ENCODE data around the gene MTF2.

The MTF2 gene

DNA sequence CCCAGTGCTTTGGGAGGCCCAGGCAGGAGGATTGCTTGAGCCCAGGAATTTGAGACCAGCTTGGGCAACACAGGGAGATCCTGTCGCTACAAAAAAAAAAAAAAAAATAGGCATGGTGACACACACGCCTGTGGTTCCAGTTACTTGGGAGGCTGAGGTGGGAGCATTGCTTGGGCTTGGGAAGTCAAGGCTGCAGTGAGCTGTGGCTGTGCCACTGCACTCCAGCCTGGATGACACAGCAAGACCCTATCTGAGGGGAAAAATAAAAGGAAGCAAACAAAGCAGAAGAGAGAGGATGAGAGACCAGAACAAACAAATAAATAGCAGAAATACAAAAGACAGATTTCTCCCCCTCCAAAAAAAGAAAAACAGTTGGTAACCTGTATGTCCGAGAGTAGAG is 34.0 kb downstream of the MTF2 start:
- Histone ChIP-seq H3K4me3 (ENCODE audit: low read length) (no peak overlapping the region), H3K4me1 (ENCODE audit: insufficient read depth, low read length) (peaks cover 26% of the 10 kb centered on the region), H3K9ac (ENCODE audit: low read depth, low read length) (no peak overlapping the region), H3K27me3 (ENCODE audit: insufficient read depth, low read length) (no peaks in the 10 kb centered on the region), H3K9me3 (ENCODE audit: insufficient read depth, low read depth, low read length) (no peaks in the 10 kb centered on the region), H3K27ac (ENCODE audit: low read depth, low read length) (no peak overlapping the region), H3K36me3 (ENCODE audit: insufficient read depth, low read length) (peaks cover 84% of the 10 kb centered on the region)
- WGBS: 92% methylated on average over 3 of the region's 3 CpGs

DNA sequence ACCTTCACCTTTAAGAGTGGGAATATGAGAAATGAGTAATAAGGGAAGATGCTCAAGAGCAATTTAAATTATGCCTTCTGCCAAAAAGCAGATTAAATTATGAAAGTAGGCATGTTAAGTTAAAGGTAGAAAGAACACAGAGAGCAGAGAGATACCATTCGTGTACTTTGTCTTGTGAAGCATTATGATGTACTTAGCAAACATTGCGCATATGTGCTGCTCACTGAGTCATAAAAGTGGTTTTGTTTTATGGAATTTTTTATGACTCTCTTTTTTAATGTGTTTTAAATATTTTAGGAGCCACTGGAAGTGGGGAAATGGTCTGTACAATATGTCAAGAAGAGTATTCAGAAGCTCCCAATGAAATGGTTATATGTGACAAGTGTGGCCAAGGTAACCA is 35.3 kb downstream of the MTF2 start:
- H3K4me1 ChIP-seq (ENCODE audit: insufficient read depth, low read length): peaks cover 26% of the 10 kb centered on the region
- no peak overlapping the region for H3K9ac ChIP-seq (ENCODE audit: low read depth, low read length)
- no peaks in the 10 kb centered on the region for H3K27me3 ChIP-seq (ENCODE audit: insufficient read depth, low read length)
- WGBS: 95% methylated on average over 2 of the region's 2 CpGs
- H3K36me3 ChIP-seq (ENCODE audit: insufficient read depth, low read length): peaks cover 92% of the 10 kb centered on the region
- no peak overlapping the region for H3K27ac ChIP-seq (ENCODE audit: low read depth, low read length)
- H3K9me3 ChIP-seq (ENCODE audit: insufficient read depth, low read depth, low read length): no peaks in the 10 kb centered on the region
- H3K4me3 ChIP-seq (ENCODE audit: low read length): no peak overlapping the region

DNA sequence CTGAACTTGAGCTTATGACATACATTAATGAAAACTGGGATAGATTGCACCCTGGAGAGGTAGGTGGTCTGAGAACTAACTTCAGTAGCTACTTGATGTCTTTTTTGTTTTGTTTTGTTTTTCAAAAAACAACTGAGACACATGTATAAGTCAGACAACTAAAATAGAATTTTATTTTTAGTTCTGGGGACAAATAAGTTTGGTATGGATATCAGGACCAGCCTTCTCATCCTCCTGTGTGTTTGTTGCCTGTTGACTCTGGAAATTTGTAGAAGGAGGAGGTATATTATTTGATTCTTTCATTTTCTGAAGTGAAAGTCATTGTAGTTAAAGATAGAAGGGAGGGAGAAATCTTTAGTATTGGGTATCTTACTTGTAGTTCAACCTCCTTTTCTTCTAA is 41.5 kb downstream of the MTF2 start:
- Histone ChIP-seq H3K36me3 (ENCODE audit: insufficient read depth, low read length) (peaks cover 86% of the 10 kb centered on the region), H3K9ac (ENCODE audit: low read depth, low read length) (no peak overlapping the region), H3K27me3 (ENCODE audit: insufficient read depth, low read length) (no peaks in the 10 kb centered on the region), H3K4me3 (ENCODE audit: low read length) (no peak overlapping the region), H3K9me3 (ENCODE audit: insufficient read depth, low read depth, low read length) (no peaks in the 10 kb centered on the region), H3K27ac (ENCODE audit: low read depth, low read length) (no peak overlapping the region; the same call in 1 of the 2 replicates), H3K4me1 (ENCODE audit: insufficient read depth, low read length) (peaks cover 30% of the 10 kb centered on the region)

DNA sequence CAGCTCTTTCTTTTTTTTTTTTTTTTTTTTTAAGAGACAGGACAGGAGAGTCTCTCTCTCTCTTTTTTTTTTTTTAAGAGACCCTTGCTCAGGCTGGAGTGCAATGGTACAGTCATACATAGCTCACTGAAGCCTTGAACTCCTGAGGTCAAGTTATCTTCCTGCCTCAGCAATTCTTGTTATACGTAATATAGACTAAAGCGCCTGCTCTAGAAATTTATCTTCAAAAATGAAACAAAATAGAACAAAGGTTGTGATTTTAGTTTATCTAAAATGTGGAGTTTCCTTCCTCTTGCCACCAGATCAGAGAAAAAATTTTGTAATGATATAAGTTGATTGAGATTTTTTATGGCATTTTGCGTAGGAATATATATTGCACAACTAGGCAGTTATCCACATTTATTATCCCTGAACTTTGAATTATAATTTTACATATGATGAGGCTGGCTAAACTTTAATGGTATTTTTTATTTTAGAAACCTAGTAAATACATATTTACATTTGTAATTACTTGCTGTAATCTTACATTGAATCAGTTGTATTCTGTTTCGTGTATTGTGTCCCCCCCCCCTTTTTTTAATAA is 44.2 kb downstream of the MTF2 start:
- Histone ChIP-seq H3K9me3 (ENCODE audit: insufficient read depth, low read depth, low read length) (no peaks in the 10 kb centered on the region), H3K4me3 (ENCODE audit: low read length) (no peak overlapping the region), H3K36me3 (ENCODE audit: insufficient read depth, low read length) (peaks cover 84% of the 10 kb centered on the region), H3K4me1 (ENCODE audit: insufficient read depth, low read length) (peaks cover 39% of the 10 kb centered on the region), H3K9ac (ENCODE audit: low read depth, low read length) (no peak overlapping the region), H3K27me3 (ENCODE audit: insufficient read depth, low read length) (no peaks in the 10 kb centered on the region), H3K27ac (ENCODE audit: low read depth, low read length) (no peak overlapping the region; the same call in 1 of the 2 replicates)
- WGBS: 94% methylated on average over 2 of the region's 4 CpGs

DNA sequence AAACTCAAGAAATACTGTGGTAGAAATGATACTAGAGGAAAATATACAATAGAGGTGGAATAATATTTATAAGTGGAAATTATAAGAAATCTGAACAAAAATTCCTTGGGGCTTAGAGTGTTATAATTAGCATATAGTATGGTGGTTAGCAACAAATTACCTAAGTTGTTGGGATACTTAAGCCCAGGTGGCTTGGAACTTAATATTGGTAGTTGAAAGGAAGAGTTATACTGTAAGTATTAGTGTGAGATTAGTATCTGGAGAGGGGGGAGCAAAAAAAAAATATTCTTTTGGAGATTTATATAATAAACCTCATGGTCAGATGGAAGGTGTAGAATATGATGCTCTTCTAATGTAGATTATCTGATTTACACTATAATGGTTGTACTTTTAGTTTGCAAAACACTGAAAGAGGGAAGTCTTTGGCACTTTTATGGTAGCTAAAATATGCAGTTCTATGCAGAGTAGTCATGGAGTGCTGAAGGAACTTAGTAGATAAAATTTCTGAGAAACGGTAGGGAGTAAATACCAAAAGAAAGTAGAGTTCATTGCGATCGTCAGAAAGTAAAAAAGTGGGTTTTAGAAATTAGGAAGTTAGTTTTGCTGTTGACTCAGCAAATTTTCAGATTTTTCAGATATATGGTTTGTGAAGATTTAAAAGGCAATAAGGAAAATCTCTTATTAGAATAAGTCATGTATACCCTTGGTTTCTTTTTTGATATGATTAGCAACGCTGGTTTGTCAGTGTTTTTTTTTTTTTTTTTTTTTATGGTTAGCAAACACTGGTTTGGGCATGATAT is 45.7 kb downstream of the MTF2 start:
- Histone ChIP-seq H3K36me3 (ENCODE audit: insufficient read depth, low read length) (peaks cover 84% of the 10 kb centered on the region), H3K4me3 (ENCODE audit: low read length) (peak overlapping the region; percentile 34; the same call in 1 of the 2 replicates), H3K9me3 (ENCODE audit: insufficient read depth, low read depth, low read length) (no peaks in the 10 kb centered on the region), H3K9ac (ENCODE audit: low read depth, low read length) (peak overlapping the region; percentile 25; the same call in 1 of the 2 replicates), H3K27ac (ENCODE audit: low read depth, low read length) (peak overlapping the region; percentile 85), H3K27me3 (ENCODE audit: insufficient read depth, low read length) (no peaks in the 10 kb centered on the region), H3K4me1 (ENCODE audit: insufficient read depth, low read length) (peaks cover 39% of the 10 kb centered on the region)
- WGBS: 16% methylated on average over 4 of the region's 4 CpGs

DNA sequence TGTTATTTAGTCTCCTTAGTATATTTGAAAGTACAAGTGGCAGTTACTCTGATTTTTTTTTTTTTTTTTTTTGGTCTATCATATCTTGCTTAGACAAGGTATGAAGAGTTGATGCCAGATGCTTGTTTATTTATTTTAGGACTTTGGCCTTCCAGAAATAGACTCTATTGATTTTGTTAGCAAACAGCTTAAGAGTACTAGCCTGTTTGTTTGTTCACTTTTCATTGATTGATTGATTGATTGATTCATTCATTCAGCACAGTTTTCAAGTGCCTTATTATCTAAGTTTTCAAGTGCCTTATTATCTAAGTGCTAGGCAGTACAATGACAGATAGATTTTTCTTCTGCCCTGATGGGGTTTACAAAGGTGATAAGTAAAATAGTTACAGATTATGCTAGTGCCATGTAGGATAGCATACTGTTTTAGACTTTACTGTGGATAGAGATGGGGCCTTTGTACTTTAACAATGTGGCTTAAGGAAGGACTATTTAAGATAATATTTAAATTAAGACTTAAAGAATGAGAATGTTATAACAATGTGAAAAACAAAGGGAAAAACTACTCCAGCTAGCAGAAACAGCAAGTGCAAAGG is 50.5 kb downstream of the MTF2 start:
- Histone ChIP-seq H3K4me1 (ENCODE audit: insufficient read depth, low read length) (peaks cover 19% of the 10 kb centered on the region), H3K36me3 (ENCODE audit: insufficient read depth, low read length) (peaks cover 90% of the 10 kb centered on the region), H3K27me3 (ENCODE audit: insufficient read depth, low read length) (no peaks in the 10 kb centered on the region), H3K9me3 (ENCODE audit: insufficient read depth, low read depth, low read length) (no peaks in the 10 kb centered on the region), H3K27ac (ENCODE audit: low read depth, low read length) (no peak overlapping the region), H3K4me3 (ENCODE audit: low read length) (no peak overlapping the region), H3K9ac (ENCODE audit: low read depth, low read length) (no peak overlapping the region)

DNA sequence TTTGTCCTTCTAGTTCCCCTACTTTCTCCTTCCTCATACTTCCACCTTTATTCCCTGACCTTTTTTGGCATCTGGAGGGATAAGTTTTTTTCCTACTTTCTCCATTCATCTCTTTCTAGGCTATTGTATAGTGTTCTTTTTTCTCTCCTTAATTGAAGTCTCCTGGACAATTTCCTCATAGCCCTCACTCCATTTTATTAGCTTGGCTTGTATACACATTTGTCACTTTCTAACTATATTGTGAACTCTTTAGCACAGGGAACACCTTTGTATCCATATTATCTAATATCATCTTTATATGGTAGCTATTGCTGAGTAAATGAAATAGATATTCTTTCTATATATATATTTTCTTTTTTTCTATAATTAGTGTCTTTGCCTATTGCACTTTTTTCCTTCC is 53.6 kb downstream of the MTF2 start:
- Histone ChIP-seq H3K4me3 (ENCODE audit: low read length) (no peak overlapping the region), H3K9ac (ENCODE audit: low read depth, low read length) (no peak overlapping the region), H3K9me3 (ENCODE audit: insufficient read depth, low read depth, low read length) (no peaks in the 10 kb centered on the region), H3K36me3 (ENCODE audit: insufficient read depth, low read length) (peaks cover 96% of the 10 kb centered on the region), H3K4me1 (ENCODE audit: insufficient read depth, low read length) (no peaks in the 10 kb centered on the region), H3K27ac (ENCODE audit: low read depth, low read length) (no peak overlapping the region), H3K27me3 (ENCODE audit: insufficient read depth, low read length) (no peaks in the 10 kb centered on the region)

DNA sequence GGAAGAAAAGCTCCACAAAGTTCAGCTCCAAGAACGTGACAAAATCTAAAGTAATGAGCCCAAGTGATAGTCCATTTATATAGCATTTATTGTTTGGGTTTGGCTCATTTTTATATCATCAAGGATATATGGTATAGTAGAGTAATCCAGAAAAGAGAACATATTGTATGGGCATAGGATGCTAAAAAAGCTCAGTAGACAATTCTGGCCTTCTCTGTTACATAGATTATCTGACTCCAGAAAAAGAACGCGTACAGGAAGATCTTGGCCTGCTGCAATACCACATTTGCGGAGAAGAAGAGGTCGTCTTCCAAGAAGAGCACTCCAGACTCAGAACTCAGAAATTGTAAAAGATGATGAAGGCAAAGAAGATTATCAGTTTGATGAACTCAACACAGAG is 57.4 kb downstream of the MTF2 start:
- Histone ChIP-seq H3K4me1 (ENCODE audit: insufficient read depth, low read length) (no peaks in the 10 kb centered on the region), H3K4me3 (ENCODE audit: low read length) (no peak overlapping the region), H3K9ac (ENCODE audit: low read depth, low read length) (no peak overlapping the region), H3K27me3 (ENCODE audit: insufficient read depth, low read length) (no peaks in the 10 kb centered on the region), H3K27ac (ENCODE audit: low read depth, low read length) (no peak overlapping the region), H3K9me3 (ENCODE audit: insufficient read depth, low read depth, low read length) (no peaks in the 10 kb centered on the region), H3K36me3 (ENCODE audit: insufficient read depth, low read length) (peaks cover 100% of the 10 kb centered on the region)
- WGBS: 98% methylated on average over 5 of the region's 5 CpGs

DNA sequence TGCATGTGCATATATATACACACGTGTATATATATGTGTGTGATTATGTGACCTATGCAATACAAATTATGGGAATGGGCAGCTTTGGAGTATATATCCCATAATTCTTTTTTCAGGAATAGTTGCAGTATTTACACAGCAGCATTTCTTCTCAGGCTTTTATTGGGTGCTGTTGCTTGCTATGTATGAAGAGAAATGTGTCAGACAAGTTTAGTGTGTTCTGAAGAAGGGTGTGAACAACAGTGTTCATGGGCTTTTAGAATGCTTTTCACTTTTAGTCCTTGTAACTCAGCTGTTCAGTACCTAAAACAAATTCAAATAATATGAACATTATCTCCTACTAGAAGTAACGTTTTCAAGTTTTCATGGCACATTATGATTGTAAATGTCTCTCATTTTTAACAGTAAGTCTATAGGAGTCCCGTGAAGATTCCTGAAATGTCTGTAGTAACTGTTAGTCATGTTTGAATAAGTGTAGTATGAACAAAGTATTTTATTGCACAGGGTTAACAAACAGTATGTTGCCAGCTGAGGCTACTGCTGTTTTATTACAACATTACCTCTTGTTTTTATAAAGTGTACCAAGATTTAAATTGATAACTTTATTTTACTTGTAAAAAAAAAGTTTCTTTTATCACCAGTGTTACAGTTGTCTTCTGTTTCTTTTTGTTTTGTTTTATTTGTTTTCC is 58.7 kb downstream of the MTF2 start:
- Histone ChIP-seq H3K9ac (ENCODE audit: low read depth, low read length) (no peak overlapping the region), H3K4me1 (ENCODE audit: insufficient read depth, low read length) (no peaks in the 10 kb centered on the region), H3K4me3 (ENCODE audit: low read length) (no peak overlapping the region), H3K27ac (ENCODE audit: low read depth, low read length) (no peak overlapping the region), H3K36me3 (ENCODE audit: insufficient read depth, low read length) (peaks cover 99% of the 10 kb centered on the region), H3K9me3 (ENCODE audit: insufficient read depth, low read depth, low read length) (no peaks in the 10 kb centered on the region), H3K27me3 (ENCODE audit: insufficient read depth, low read length) (no peaks in the 10 kb centered on the region)
- WGBS: 98% methylated on average over 2 of the region's 3 CpGs

DNA sequence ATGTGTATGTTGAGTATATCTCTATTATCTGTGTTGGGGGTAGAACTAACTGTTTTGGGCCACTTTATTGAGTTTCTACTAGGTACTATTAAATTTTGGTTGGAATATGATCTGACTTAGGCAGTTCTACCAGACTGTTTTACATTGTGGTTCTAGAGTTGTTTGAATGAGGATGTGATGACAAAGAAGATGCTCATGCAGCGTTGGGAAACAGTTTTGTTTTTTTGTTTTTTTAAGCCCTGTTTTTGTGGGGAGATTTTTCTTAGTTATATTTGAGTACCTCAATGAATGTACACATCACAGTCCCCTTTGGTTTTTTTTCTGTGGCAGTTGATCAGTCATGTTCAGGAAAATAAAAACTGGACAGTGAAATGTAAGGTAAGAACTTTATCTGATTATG is 61.0 kb downstream of the MTF2 start:
- H3K4me3 ChIP-seq (ENCODE audit: low read length): no peak overlapping the region
- no peaks in the 10 kb centered on the region for H3K4me1 ChIP-seq (ENCODE audit: insufficient read depth, low read length)
- no peaks in the 10 kb centered on the region for H3K9me3 ChIP-seq (ENCODE audit: insufficient read depth, low read depth, low read length)
- no peak overlapping the region for H3K27ac ChIP-seq (ENCODE audit: low read depth, low read length)
- H3K9ac ChIP-seq (ENCODE audit: low read depth, low read length): no peak overlapping the region
- H3K27me3 ChIP-seq (ENCODE audit: insufficient read depth, low read length): no peaks in the 10 kb centered on the region
- WGBS: 100% methylated on average over 1 of the region's 1 CpG
- peaks cover 82% of the 10 kb centered on the region for H3K36me3 ChIP-seq (ENCODE audit: insufficient read depth, low read length)

DNA sequence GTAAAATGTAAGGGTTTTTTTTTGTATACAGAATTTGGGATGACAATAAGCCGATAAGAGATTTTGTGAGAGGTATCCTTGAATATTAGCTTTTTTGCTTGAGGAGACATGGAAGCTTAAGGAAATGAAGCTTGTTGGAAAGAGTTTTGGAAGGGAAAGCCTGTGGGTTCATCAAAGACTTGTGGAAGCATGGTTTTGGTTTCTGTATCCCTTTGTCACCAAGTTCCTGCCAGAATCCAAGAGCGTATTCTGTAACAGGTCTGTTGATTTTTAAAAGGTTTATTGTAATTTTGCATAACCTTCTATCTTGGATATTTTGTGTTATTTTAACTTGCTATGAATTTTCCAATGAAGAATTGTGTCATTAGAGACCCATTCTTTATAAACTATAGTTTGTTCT is 63.1 kb downstream of the MTF2 start:
- Histone ChIP-seq H3K4me1 (ENCODE audit: insufficient read depth, low read length) (no peaks in the 10 kb centered on the region), H3K27ac (ENCODE audit: low read depth, low read length) (no peak overlapping the region), H3K4me3 (ENCODE audit: low read length) (no peak overlapping the region), H3K9ac (ENCODE audit: low read depth, low read length) (no peak overlapping the region), H3K27me3 (ENCODE audit: insufficient read depth, low read length) (no peaks in the 10 kb centered on the region), H3K36me3 (ENCODE audit: insufficient read depth, low read length) (peaks cover 61% of the 10 kb centered on the region), H3K9me3 (ENCODE audit: insufficient read depth, low read depth, low read length) (no peaks in the 10 kb centered on the region)
- 97% methylated on average over 2 of the region's 2 CpGs for WGBS
